HL-60 (cell line): ENCODE data around the gene TRIM67.

Source experiments
- DNase-seq, 2 experiments: peaks; one replicate each; pipeline ENCODE4 v3.0.0-alpha.2; 2010 to 2020; ENCODE audit warnings: low read depth in 1 of 2, low spot score in 1 of 2
- H3K27ac ChIP-seq: fragments of 250-450 bp; sonication (Bioruptor Pico); replicated peaks from 2 replicates; pipeline ENCODE4 v1.5.1; 2020; ENCODE audit warnings: mild to moderate bottlenecking, moderate library complexity
- H3K27me3 ChIP-seq: fragments of 250-450 bp; sonication (Bioruptor Pico); 2 replicates; pipeline ENCODE4 v1.5.1; 2021; ENCODE audit warnings: mild to moderate bottlenecking, moderate library complexity; ENCODE audit not compliant: insufficient read depth, poor library complexity, severe bottlenecking
- H3K4me3 ChIP-seq: replicated peaks from 2 replicates; pipeline ENCODE4 v1.5.1; 2011; ENCODE audit warnings: mild to moderate bottlenecking, control low read depth, low read length; ENCODE audit not compliant: insufficient read depth
- CTCF ChIP-seq: IDR thresholded peaks from one replicate; pipeline ENCODE4 v1.5.1; 2011; ENCODE audit warnings: low read length, control low read depth, inconsistent platforms; ENCODE audit not compliant: insufficient read depth
- GABPA ChIP-seq: IDR thresholded peaks from 2 replicates; pipeline ENCODE4 v1.6.1; 2012; ENCODE audit warnings: low read depth
- POLR2AphosphoS5 ChIP-seq: IDR thresholded peaks from 2 replicates; pipeline ENCODE4 v1.6.1; 2012; ENCODE audit warnings: low read depth
- SPI1 ChIP-seq: IDR thresholded peaks from 2 replicates; pipeline ENCODE4 v1.6.1; 2012; ENCODE audit warnings: low read depth, mild to moderate bottlenecking, borderline replicate concordance
- TF ChIP-seq, protein P1 (sequence below): IDR thresholded peaks from 2 replicates; pipeline ENCODE4 v1.6.1; 2012; ENCODE audit warnings: low read depth; ENCODE audit not compliant: insufficient replicate concordance

The TRIM67 gene

GRCh38 chr1:231194476-231194842, 32.6 kb downstream of the TRIM67 start:
- Histone ChIP-seq H3K4me3 (no peak overlapping the region), H3K27ac (no peak overlapping the region), H3K27me3 (no peaks in the 10 kb centered on the region)
- no peak for TF ChIP-seq SPI1
- TF ChIP-seq GABPA: no peak
- TF ChIP-seq CTCF: no peak
- no peak for TF ChIP-seq POLR2AphosphoS5
- TF ChIP-seq, protein P1, sequence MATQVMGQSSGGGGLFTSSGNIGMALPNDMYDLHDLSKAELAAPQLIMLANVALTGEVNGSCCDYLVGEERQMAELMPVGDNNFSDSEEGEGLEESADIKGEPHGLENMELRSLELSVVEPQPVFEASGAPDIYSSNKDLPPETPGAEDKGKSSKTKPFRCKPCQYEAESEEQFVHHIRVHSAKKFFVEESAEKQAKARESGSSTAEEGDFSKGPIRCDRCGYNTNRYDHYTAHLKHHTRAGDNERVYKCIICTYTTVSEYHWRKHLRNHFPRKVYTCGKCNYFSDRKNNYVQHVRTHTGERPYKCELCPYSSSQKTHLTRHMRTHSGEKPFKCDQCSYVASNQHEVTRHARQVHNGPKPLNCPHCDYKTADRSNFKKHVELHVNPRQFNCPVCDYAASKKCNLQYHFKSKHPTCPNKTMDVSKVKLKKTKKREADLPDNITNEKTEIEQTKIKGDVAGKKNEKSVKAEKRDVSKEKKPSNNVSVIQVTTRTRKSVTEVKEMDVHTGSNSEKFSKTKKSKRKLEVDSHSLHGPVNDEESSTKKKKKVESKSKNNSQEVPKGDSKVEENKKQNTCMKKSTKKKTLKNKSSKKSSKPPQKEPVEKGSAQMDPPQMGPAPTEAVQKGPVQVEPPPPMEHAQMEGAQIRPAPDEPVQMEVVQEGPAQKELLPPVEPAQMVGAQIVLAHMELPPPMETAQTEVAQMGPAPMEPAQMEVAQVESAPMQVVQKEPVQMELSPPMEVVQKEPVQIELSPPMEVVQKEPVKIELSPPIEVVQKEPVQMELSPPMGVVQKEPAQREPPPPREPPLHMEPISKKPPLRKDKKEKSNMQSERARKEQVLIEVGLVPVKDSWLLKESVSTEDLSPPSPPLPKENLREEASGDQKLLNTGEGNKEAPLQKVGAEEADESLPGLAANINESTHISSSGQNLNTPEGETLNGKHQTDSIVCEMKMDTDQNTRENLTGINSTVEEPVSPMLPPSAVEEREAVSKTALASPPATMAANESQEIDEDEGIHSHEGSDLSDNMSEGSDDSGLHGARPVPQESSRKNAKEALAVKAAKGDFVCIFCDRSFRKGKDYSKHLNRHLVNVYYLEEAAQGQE: no peak
- no peak for DNase-seq

- no peak for DNase-seq
- H3K27me3 ChIP-seq: no peaks in the 10 kb centered on the region
Observed at GRCh38 chr1:231194843-231195516, 33.1 kb downstream of the TRIM67 start.

DNA sequence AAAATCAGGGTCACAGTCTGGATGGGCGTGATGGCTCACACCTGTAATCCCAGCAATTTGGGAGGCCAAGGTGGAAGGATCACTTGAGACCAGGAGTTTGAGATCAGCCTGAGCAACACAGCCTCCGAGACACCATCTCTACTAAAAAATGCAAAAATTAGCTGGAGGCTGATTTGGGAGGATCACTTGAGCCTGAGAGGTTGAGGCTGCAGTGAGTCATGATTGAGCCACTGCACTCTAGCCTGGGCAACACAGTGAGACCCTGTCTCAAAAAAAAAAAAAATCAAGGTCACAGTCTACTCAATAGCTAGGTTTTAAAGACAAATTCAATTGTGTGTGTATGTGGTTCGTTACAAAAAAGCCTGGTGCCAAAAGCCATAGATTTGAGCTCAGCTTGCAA, 34.4 kb downstream of the TRIM67 start:
- no peak for DNase-seq
- no peak for TF ChIP-seq POLR2AphosphoS5
- no peak for TF ChIP-seq GABPA
- TF ChIP-seq SPI1: no peak
- TF ChIP-seq, protein P1: no peak
- no peak for TF ChIP-seq CTCF
- no peak overlapping the region for H3K4me3 ChIP-seq
- no peaks in the 10 kb centered on the region for H3K27me3 ChIP-seq
- no peak overlapping the region for H3K27ac ChIP-seq

More at GRCh38 chr1:231194843-231195516, 33.1 kb downstream of the TRIM67 start:
- Histone ChIP-seq H3K27ac (no peak overlapping the region), H3K4me3 (no peak overlapping the region)
- TF ChIP-seq, protein P1: no peak
- TF ChIP-seq POLR2AphosphoS5 (no peak), GABPA (no peak), CTCF (no peak), SPI1 (no peak)
